Nephron (organoid): ENCODE measurements around the gene TPCN1.

ENCODE experiments used
- H3K27ac Mint-ChIP-seq, 3 experiments: 2 replicates each; pipeline ENCODE4 v1.8.0; 2020; ENCODE audit warnings: mixed read lengths in 3 of 3, mild to moderate bottlenecking in 2 of 3, moderate library complexity in 1 of 3
- H3K27me3 Mint-ChIP-seq: 2 replicates; pipeline ENCODE4 v1.8.0; 2021; ENCODE audit warnings: low read depth, mild to moderate bottlenecking, moderate library complexity, mixed read lengths
- H3K36me3 Mint-ChIP-seq: 2 replicates; pipeline ENCODE4 v1.8.0; 2020; ENCODE audit warnings: low read depth, mixed read lengths
- H3K4me1 Mint-ChIP-seq: 2 replicates; pipeline ENCODE4 v1.8.0; 2020; ENCODE audit warnings: mixed read lengths
- H3K4me3 Mint-ChIP-seq, 3 experiments: 2 replicates each; pipeline ENCODE4 v1.8.0; 2020; ENCODE audit warnings: mild to moderate bottlenecking in 3 of 3, mixed read lengths in 3 of 3, moderate library complexity in 2 of 3
- H3K9me3 Mint-ChIP-seq: 2 replicates; pipeline ENCODE4 v1.8.0; 2020; ENCODE audit warnings: mixed read lengths
- TF ChIP-seq, protein P1 (sequence below), 3 experiments: fragments of 200-600 bp; sonication (generic); IDR thresholded peaks; one replicate each; pipeline ENCODE4 v1.5.0; 2021; ENCODE audit warnings: antibody characterized with exemption in 3 of 3; ENCODE audit not compliant: unreplicated experiment in 3 of 3

Gene TPCN1

DNA sequence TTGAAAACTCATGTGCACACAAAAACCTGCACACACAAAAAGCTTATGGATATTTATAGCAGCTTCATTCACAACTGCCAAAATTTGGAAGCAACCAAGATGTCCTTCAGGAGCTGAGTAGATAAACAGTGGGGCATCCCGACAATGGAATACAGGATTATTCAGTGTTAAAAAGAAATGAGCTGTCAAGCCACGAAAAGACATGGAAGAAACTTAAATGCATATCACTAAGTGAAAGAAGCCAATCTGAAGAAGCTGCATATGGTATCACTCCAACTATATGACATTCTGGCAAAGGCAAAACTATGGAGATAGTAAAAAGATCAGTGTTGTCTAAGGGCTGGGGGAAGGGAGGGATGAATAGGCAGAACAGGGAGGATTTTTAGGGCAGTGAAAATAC is 5.2 kb upstream of the TPCN1 start:
- Mint-ChIP-seq H3K4me1 (no peaks in the 10 kb centered on the region), H3K27ac (no peak overlapping the region), H3K27me3 (peaks cover 6% of the 10 kb centered on the region), H3K4me3 (peak overlapping the region in 1 of 3 experiments; percentile 18), H3K9me3 (no peaks in the 10 kb centered on the region), H3K36me3 (no peaks in the 10 kb centered on the region)
- TF ChIP-seq, protein P1, sequence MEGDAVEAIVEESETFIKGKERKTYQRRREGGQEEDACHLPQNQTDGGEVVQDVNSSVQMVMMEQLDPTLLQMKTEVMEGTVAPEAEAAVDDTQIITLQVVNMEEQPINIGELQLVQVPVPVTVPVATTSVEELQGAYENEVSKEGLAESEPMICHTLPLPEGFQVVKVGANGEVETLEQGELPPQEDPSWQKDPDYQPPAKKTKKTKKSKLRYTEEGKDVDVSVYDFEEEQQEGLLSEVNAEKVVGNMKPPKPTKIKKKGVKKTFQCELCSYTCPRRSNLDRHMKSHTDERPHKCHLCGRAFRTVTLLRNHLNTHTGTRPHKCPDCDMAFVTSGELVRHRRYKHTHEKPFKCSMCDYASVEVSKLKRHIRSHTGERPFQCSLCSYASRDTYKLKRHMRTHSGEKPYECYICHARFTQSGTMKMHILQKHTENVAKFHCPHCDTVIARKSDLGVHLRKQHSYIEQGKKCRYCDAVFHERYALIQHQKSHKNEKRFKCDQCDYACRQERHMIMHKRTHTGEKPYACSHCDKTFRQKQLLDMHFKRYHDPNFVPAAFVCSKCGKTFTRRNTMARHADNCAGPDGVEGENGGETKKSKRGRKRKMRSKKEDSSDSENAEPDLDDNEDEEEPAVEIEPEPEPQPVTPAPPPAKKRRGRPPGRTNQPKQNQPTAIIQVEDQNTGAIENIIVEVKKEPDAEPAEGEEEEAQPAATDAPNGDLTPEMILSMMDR (IDR thresholded peaks at IDR 0.05; ENCODE audit: unreplicated experiment in 3 of 3) = no peak

DNA sequence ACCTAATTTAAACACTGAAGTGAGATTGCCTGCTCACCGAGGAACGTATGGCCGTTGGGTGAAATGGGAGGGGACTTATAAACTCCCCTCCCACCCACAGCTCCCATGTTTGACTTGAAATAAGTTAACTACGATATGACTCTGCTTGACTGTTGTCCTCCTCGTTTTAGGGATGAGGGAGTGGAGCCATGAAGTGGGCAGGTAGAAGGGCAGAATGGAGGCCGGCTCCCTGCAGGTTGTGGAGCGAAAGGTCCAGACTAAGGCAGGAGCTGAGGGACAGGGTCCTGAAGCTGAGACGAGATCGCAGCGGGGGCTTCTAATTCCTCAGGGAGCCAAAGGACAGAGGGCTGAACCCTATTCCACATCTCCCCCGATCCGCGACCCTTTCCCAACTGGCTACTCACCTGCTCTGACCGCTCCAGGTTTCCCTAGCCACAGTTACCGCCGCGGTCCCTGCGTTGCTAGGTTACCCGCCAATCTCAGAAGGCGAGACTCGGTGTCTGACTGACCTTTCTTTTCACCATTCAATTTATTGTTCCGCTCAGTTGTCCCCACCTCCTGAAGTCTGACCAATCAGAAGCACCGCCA is 577 bp upstream of the TPCN1 start:
- Mint-ChIP-seq H3K36me3 (no peaks in the 10 kb centered on the region), H3K4me3 (peak overlapping the region; percentile 85 to 90 (median 86)), H3K9me3 (no peaks in the 10 kb centered on the region), H3K4me1 (peaks cover 17% of the 10 kb centered on the region), H3K27me3 (peaks cover 6% of the 10 kb centered on the region), H3K27ac (peak overlapping the region; percentile 45 to 85 (median 80))
- TF ChIP-seq, protein P1 (IDR thresholded peaks at IDR 0.05; ENCODE audit: unreplicated experiment in 3 of 3) = no peak

DNA sequence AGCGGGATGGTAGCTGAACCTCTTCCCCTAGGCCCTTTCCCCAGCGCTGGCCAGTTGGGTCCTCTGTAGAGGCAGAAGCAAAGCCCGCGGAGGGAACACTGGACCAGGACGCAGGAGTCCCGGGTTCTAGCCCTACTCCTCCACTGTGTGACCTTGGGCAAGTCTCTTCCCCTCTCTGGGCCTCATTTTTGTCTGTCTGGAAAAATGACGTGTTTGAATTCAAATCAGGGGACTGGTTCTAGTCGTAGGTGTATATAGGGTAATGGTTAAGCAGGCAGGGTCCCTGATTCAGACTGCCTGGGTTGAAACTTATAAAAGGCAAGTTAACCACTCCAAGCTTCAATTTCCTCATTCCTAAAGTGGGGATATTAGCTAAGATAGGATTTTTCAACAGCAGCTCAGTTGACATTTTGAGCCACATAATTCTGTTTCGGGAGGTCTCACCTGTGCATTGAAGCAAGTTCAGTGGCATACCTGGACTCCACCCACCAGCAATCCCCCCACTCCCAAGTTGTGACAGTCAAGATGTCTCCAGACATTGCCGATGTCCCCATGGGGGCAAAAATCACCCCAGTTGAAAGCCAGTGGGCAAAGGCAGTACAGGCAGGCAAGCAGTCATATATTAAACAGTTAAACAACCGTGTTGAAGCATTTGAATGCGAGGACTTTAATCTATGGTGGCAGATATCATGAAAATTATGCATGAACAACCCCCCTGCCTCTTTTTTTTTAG is 899 bp downstream of the TPCN1 start:
- H3K36me3 Mint-ChIP-seq = peaks cover under 1% of the 10 kb centered on the region
- peak overlapping the region; percentile 96 to 97 (median 97) for H3K27ac Mint-ChIP-seq
- peaks cover 6% of the 10 kb centered on the region for H3K27me3 Mint-ChIP-seq
- TF ChIP-seq, protein P1 (IDR thresholded peaks at IDR 0.05; ENCODE audit: unreplicated experiment in 3 of 3) = no peak
- H3K4me1 Mint-ChIP-seq = peaks cover 18% of the 10 kb centered on the region
- no peaks in the 10 kb centered on the region for H3K9me3 Mint-ChIP-seq
- H3K4me3 Mint-ChIP-seq = peak overlapping the region; percentile 85 to 90 (median 86)

DNA sequence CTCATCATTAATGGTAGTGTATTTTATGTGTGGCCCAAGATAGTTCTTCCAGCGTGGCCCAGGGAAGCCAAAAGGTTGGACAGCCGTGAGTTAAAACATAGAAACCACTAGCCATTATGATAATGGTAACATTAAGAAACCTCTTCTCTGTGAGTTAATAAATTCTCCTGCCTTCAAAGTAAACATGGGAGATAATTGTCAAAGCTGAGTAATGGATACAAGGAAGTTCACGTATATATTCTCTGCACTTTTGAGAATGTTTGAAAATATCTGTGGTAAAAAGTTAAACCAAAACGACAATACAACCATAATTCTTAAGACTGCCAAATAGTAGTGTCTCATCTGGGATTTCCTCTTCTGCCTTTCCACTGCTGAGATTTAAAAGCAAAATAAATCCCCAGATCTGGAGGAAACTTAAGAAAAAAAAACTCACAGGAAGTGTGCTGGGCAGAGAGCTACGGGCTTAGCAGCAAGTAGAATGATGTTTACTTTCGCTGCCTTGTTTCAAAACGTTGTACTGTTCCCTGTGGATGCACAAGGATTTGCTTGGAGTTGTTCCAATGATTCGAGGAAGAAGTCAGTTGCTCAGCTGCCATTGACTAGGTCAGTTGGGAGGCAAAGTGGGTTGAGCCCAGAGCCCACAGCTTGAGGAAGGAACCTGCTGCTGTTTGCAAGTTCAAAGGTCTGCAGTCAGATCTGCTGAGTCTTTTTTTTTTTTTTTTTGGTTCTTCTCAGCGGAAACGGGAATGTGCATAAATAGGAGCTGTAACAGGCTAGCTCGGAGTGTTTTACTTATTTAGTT is 1.7 kb downstream of the TPCN1 start:
- H3K9me3 Mint-ChIP-seq = no peaks in the 10 kb centered on the region
- peaks cover 5% of the 10 kb centered on the region for H3K36me3 Mint-ChIP-seq

DNA sequence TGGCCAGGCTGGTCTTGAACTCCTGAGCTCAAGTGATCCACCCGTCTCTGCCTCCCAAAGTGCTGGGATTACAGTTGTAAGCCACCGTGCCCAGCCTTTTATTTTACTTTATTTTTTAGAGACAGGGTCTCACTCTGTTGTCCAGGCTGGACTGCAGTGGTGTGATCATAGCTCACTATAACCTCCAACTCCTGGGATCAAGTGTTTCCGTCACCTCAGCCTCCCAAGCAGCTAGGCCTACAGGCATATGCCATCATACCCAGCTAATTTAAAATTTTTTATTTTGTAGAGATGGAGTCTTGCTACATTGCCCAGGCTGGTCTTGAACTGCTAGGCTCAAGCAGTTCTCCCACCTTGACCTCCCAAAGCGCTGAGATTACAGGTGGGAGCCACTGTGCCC is 3.7 kb downstream of the TPCN1 start:
- Mint-ChIP-seq H3K4me1 (peaks cover 28% of the 10 kb centered on the region), H3K9me3 (no peaks in the 10 kb centered on the region), H3K4me3 (no peak overlapping the region), H3K27me3 (no peaks in the 10 kb centered on the region), H3K27ac (no peak overlapping the region), H3K36me3 (peaks cover 8% of the 10 kb centered on the region)
- TF ChIP-seq, protein P1 (IDR thresholded peaks at IDR 0.05; ENCODE audit: unreplicated experiment in 3 of 3) = no peak

More for the DNA sequence above, 1.7 kb downstream of the TPCN1 start:
- Mint-ChIP-seq H3K4me3 (peak overlapping the region; percentile 85 to 90 (median 86)), H3K27ac (peak overlapping the region; percentile 96 to 97 (median 97)), H3K27me3 (no peaks in the 10 kb centered on the region), H3K4me1 (peaks cover 24% of the 10 kb centered on the region)
- TF ChIP-seq, protein P1 (IDR thresholded peaks at IDR 0.05; ENCODE audit: unreplicated experiment in 3 of 3) = no peak
